Fibroblast of lung (primary cell): Measurements from ENCODE around the gene MAPK8IP1.

Experiments used
- EZH2 ChIP-seq: IDR thresholded peaks from 2 replicates; pipeline ENCODE4 v1.5.1; 2012; ENCODE audit warnings: low read length, control low read depth, mild to moderate bottlenecking; ENCODE audit errors: missing control alignments
- TF ChIP-seq, protein P1 (sequence below), 2 donors: IDR thresholded peaks in 1 of 2; conservative IDR thresholded peaks in 1 of 2; 1 replicate in 1 of 2; 2 replicates in 1 of 2; pipeline ENCODE4 v1.5.1; 2011 to 2012; ENCODE audit warnings: low read length in 2 of 2, control low read depth in 1 of 2, inconsistent platforms in 1 of 2, low read depth in 1 of 2, mild to moderate bottlenecking in 1 of 2

GRCh38 chr11:45905095-45905494 lies 19.6 kb downstream of the MAPK8IP1 start:
- TF ChIP-seq, protein P1, sequence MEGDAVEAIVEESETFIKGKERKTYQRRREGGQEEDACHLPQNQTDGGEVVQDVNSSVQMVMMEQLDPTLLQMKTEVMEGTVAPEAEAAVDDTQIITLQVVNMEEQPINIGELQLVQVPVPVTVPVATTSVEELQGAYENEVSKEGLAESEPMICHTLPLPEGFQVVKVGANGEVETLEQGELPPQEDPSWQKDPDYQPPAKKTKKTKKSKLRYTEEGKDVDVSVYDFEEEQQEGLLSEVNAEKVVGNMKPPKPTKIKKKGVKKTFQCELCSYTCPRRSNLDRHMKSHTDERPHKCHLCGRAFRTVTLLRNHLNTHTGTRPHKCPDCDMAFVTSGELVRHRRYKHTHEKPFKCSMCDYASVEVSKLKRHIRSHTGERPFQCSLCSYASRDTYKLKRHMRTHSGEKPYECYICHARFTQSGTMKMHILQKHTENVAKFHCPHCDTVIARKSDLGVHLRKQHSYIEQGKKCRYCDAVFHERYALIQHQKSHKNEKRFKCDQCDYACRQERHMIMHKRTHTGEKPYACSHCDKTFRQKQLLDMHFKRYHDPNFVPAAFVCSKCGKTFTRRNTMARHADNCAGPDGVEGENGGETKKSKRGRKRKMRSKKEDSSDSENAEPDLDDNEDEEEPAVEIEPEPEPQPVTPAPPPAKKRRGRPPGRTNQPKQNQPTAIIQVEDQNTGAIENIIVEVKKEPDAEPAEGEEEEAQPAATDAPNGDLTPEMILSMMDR (conservative IDR thresholded peaks at IDR 0.05 in 1 of 2, IDR thresholded peaks at IDR 0.05 in 1 of 2; ENCODE audit: low read depth in 1 of 2, low read length in 2 of 2) = no peak
- no peak for TF ChIP-seq EZH2
